Fibroblast of mammary gland (primary cell): ENCODE measurements around the gene ZNF319.

ENCODE experiments used
- DNase-seq: peaks from one replicate; pipeline ENCODE4 v3.0.0-alpha.2; 2010; ENCODE audit warnings: low read depth
- H3K4me3 ChIP-seq: 2 replicates; pipeline ENCODE4 v1.5.1; 2011; ENCODE audit warnings: low read depth, mild to moderate bottlenecking, low read length, moderate library complexity; ENCODE audit not compliant: control insufficient read depth
- TF ChIP-seq, protein P1 (sequence below): conservative IDR thresholded peaks from 2 replicates; pipeline ENCODE4 v1.5.1; 2011; ENCODE audit warnings: low read depth, low read length, inconsistent platforms; ENCODE audit not compliant: control insufficient read depth, insufficient read depth

The ZNF319 gene

DNA sequence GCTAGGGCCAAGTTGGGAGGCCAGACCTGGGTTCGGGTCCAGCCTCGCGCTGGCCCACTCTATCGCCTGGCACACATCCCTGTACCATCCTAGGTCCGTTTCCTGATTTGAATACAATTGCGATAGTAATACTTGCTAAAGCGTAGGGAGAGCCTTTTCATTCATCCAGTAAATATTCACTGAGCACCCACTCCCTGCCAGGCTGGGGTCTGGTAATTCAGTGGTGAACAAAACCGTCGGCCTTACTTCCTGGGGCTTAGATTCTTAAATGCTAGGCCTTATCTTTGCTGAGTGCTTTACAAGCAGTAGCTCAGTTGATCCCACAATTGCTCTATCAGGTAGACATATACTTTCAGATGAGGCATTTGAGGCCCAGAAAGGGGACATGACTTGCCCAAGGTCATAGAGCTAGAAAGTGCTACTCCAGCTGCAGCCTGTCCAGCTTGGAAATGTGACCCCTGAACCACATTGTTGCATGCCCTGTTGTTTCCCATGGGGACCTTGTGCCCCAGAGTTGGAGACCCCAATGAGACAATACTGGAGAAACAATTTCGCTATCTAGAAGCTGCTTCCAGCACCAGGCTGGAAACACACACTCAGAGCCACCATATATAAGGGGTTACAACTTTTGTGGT, 1.4 kb upstream of the ZNF319 start:
- H3K4me3 ChIP-seq, result peak overlapping the region; percentile 79
- TF ChIP-seq, protein P1, sequence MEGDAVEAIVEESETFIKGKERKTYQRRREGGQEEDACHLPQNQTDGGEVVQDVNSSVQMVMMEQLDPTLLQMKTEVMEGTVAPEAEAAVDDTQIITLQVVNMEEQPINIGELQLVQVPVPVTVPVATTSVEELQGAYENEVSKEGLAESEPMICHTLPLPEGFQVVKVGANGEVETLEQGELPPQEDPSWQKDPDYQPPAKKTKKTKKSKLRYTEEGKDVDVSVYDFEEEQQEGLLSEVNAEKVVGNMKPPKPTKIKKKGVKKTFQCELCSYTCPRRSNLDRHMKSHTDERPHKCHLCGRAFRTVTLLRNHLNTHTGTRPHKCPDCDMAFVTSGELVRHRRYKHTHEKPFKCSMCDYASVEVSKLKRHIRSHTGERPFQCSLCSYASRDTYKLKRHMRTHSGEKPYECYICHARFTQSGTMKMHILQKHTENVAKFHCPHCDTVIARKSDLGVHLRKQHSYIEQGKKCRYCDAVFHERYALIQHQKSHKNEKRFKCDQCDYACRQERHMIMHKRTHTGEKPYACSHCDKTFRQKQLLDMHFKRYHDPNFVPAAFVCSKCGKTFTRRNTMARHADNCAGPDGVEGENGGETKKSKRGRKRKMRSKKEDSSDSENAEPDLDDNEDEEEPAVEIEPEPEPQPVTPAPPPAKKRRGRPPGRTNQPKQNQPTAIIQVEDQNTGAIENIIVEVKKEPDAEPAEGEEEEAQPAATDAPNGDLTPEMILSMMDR, result no peak

DNA sequence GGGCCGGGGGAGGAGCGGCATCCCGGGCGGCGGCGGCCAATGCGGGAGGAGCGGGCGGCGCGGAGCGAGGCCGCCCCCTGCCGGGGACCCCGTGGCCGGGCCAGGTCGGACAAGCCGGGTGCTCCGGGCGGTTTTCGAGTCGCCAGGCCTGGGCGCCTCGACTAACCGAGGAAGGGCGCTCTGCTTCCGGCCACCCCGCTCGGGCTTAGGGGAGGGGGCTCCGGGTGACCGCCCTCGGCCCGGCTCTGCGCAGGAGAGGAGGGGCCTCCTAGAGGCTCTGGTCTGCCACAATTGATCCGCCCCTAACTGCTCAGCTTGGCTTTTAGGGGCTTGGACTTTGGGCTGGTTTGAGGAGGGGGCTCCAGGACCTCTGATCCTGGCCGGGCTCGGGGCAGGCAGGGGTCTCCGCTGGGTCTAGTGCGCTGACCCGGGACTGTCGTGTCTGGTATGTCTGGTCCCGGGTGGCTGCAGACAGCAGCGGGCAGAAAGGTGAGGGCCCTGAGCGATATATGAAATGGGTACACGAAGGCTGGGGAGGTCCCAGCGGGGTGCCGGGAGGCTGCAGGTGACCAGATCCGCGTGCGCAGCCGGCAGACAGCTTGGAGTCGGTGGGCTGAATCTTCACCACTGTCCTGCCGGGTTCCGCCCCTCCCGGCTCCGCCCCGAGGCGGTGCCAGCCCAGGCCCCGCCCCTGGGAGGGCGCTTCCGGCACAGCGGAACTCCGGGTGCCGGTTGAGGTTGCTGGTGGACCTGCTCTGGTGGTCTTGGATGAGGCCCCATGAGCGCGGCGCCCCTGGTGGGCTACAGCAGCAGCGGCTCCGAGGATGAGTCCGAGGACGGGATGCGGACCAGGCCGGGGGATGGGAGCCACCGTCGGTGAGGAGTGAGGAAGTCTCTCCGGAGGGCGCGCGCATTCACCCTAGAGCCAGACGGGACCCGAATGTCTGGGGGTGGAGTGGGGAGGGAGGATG, 519 bp upstream of the ZNF319 start, which contains the start of gene USB1:
TSS of gene USB1 (plus strand) at position 702 of the 971 bp plus-strand sequence. CDS start at position 779, 77 bp downstream.
- peak within 1 kb of the TSS; percentile 79 for H3K4me3 ChIP-seq
- TF ChIP-seq, protein P1, result no peak
- peak; percentile 69 for DNase-seq

More for the DNA sequence above, 1.4 kb upstream of the ZNF319 start:
- DNase-seq, result peak; percentile 28

DNA sequence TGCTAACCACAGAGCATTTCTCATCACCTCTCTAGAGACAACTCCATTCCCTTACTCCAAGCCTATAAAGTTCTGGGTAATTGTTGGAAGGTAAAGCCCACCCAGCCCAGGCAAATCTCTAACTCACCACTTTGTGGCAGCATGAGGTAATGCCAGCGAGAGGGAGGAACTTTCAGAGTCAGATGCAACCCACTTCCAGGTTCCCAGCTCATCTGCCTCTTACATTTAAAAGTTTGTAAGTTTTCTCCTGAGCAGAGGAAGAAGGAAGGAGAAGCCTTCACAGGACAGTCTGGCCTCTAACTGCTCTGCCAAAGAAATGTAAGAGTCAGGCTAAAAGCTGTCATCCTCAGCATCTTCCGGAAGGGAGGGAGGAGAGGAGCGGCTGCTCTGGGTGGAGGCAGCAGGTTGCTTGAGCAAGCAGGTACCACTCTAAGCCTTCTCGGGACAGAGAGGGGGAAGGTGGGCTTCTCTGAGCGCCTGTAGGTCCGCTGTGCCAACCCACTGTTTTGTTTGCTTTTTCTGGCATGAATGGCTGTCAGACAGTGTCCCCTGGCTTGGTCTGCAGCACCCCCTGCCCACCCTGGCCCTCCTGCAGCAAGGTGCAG, 1.0 kb downstream of the ZNF319 start:
- peak overlapping the region; percentile 54 for H3K4me3 ChIP-seq
- TF ChIP-seq, protein P1, result no peak
- DNase-seq, result peak; percentile 51

DNA sequence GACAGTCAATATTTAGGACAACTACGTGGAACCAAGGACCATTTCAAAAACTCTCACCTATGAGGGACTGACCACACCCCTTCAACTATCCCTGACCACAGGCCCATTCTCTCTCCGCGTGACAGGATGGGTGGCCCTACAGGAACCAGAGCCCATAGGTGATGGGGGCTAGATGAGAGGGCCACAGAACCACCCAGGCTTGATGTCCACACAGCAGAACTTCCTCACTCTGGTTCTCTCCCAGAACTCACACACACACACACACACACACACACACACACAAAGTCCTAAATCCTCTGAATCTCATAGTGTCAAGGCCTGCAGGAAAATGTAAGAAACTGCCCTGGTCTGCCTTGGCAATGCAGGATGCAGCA, 1.5 kb downstream of the ZNF319 start:
- no peak for DNase-seq
- no peak overlapping the region for H3K4me3 ChIP-seq
- TF ChIP-seq, protein P1, result no peak

DNA sequence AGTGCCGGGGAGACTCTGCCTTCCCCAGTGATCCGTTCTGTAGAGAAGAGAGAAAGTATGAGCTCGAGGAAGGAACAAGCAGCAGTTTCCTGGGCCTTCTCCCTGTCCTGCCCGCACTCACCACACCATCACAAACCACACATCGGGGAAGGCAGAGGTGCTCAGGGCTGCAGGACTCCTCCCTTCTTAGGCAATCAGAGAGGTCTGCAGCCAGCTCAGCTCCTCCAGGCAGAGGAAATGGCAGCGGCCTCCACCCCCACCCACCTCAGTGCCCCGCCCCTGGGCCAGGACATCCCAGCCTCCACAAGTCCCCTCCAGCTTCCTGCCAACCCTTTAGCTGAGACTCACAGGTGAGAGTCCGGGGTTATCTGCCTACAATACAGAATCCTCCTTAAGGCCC, 2.0 kb downstream of the ZNF319 start:
- no peak overlapping the region for H3K4me3 ChIP-seq
- DNase-seq, result peak; percentile 53
- TF ChIP-seq, protein P1, result no peak

DNA sequence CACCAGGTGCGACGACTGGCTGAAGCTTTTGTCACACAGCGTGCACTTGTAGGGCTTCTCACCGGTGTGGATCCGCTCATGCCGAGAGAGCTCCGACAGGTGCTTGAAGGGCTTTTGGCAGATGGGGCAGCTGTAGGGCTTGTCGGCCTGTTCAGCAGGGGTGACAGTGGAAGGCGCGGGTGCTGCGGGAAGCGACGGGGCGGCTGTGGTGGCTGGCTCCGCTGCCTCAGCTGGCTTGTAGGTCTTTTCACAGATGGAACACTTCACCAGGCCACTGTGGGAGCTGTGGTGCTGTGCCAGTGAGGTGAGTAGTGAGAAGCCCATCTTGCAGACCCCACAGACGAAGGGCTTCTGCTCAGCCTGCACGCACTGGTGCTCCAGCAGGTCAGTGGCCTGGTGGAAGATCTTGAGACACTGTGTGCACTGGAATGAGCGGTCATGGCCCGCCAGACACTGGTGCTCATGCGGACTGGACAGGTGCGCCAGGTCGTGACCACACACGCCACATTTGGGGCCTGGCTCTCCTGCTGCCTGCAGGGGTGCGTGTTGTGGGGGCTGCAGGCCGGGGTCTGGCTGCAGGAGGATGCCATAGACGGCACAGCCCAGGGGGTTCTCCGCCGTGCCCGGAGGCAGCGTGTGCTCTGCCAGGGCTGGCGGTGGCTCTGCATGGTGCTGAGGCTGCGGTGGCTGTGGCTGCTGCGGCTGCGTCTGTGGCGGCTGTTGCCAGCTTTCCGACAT, 2.8 kb downstream of the ZNF319 start:
- TF ChIP-seq, protein P1, result no peak
- no peak overlapping the region for H3K4me3 ChIP-seq
- no peak for DNase-seq
